WERI-Rb-1 (cell line): ENCODE results near the gene MRNIP.

Source experiments
- DNase-seq: peaks from one replicate; pipeline ENCODE4 v3.0.0-alpha.2; 2020
- H3K27ac ChIP-seq: fragments of 250-450 bp; sonication (Bioruptor Pico); 2 replicates; pipeline ENCODE4 v1.5.1; 2020; ENCODE audit warnings: mild to moderate bottlenecking, moderate library complexity
- H3K27me3 ChIP-seq: fragments of 250-450 bp; sonication (Bioruptor Pico); 2 replicates; pipeline ENCODE4 v1.5.1; 2021; ENCODE audit warnings: mild to moderate bottlenecking, low read depth, moderate library complexity; ENCODE audit not compliant: insufficient read depth, severe bottlenecking
- H3K36me3 ChIP-seq: fragments of 250-450 bp; sonication (Bioruptor Pico); 2 replicates; pipeline ENCODE4 v1.5.1; 2020; ENCODE audit warnings: mild to moderate bottlenecking, moderate library complexity
- H3K4me3 ChIP-seq: 2 replicates; pipeline ENCODE4 v1.5.1; 2011; ENCODE audit warnings: low read depth, mild to moderate bottlenecking, control low read depth, low read length
- H3K9me3 ChIP-seq: fragments of 250-450 bp; sonication (Bioruptor Pico); 2 replicates; pipeline ENCODE4 v1.5.1; 2021; ENCODE audit warnings: mild to moderate bottlenecking, moderate library complexity; ENCODE audit not compliant: severe bottlenecking
- TF ChIP-seq, protein P1 (sequence below): IDR thresholded peaks from 2 replicates; pipeline ENCODE4 v1.5.1; 2011; ENCODE audit warnings: low read depth, mild to moderate bottlenecking, control low read depth, inconsistent platforms, low read length

The MRNIP gene, protein sequence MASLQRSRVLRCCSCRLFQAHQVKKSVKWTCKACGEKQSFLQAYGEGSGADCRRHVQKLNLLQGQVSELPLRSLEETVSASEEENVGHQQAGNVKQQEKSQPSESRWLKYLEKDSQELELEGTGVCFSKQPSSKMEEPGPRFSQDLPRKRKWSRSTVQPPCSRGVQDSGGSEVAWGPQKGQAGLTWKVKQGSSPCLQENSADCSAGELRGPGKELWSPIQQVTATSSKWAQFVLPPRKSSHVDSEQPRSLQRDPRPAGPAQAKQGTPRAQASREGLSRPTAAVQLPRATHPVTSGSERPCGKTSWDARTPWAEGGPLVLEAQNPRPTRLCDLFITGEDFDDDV

DNA sequence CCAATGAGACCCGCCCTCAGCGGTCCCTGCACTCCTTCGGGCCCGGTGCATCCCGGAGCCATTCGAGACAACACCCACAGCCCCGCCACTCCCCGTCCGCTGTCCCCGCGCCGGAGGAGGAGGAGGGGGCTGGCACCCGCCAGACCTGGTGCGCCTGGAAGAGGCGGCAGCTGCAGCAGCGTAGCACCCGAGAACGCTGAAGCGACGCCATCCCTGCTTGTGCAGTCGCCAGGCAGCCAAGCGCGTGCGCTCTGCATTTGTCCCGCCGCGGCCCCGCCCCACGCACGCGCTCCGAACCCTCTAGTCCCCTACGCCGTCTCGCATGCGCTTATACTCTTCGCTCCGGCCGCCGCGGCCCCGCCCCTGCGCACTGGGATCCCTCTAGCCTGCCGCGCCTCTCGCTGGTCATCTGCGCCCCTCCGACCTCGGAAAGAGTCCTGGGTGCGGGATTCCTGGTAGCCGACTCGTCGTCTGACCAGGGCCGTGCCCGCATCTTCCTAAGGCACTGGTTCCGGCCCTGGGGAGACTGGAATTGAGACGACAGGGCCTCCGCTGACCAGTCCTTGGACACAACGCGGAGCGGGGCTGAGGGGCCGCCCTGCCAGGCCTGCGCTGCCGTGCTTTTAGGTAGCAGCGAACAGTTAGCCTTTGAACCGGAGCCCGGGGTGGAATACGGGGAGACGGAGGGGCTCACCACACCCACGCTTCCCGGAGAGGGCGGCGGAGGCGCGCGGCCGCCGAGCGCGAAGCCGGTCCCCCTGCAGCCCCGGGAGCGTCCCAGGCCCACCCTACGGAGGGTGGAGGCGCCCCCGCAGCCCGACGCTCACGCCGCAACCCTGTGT is at the start of gene MRNIP:
Gene MRNIP (minus strand): TSS at position 232 of the 842 bp plus-strand sequence. CDS start 21 bp downstream, at position 211.
- Histone ChIP-seq H3K36me3 (no peaks in the 10 kb centered on the region), H3K9me3 (no peaks in the 10 kb centered on the region), H3K27ac (peak within 1 kb of the TSS; percentile 77), H3K27me3 (no peaks in the 10 kb centered on the region), H3K4me3 (peak within 1 kb of the TSS; percentile 77)
- DNase-seq = peak; percentile 92
- TF ChIP-seq, protein P1, sequence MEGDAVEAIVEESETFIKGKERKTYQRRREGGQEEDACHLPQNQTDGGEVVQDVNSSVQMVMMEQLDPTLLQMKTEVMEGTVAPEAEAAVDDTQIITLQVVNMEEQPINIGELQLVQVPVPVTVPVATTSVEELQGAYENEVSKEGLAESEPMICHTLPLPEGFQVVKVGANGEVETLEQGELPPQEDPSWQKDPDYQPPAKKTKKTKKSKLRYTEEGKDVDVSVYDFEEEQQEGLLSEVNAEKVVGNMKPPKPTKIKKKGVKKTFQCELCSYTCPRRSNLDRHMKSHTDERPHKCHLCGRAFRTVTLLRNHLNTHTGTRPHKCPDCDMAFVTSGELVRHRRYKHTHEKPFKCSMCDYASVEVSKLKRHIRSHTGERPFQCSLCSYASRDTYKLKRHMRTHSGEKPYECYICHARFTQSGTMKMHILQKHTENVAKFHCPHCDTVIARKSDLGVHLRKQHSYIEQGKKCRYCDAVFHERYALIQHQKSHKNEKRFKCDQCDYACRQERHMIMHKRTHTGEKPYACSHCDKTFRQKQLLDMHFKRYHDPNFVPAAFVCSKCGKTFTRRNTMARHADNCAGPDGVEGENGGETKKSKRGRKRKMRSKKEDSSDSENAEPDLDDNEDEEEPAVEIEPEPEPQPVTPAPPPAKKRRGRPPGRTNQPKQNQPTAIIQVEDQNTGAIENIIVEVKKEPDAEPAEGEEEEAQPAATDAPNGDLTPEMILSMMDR = no peak

DNA sequence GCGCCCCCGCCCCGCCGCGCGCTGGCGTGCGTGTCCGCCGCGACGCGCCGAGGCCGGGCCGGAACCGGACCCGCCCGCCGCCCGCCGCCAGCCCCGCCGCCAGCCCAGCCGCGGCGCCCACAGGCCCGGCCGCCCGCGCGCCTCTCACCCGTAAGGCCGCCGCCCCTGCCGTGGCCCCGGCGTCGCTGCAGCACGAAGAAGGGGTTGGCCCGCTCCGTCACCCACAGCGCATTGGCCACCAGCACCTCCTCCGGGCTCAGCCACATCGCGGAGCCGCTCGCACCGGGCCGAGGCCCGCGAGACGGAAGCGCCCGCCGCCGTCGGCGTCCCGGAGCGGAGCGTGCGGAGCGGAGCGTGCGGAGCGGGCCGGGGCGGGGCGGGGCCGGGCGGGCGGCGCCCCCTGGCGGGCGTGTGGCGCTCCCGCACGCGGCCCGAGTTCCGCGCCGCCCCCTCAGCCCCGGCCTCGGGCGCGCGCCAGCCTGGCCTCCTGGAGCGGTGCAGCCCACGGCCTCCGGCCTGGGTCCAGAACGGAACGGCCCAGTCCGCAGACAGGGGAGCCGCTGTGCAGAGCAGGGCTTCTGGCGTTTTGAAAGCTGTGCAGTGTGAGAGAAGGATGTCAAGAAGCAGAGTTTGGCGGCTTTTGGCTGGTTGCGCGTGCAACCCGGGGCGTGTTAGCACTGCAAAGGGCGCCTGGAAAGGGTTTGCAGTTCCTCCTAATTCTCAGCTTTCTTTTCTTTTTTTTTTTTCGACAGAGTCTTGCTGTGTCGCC is 49.1 kb upstream of the MRNIP start, which contains the start of gene TBC1D9B:
Gene TBC1D9B (minus strand): TSS at position 342 of the 769 bp plus-strand sequence. CDS start 76 bp downstream, at position 266.
- H3K9me3 ChIP-seq = no peaks in the 10 kb centered on the region
- TF ChIP-seq, protein P1 = 0 out of 2 replicates have a peak, but pooled peaks have one; percentile 16
- no peaks in the 10 kb centered on the region for H3K36me3 ChIP-seq
- no peaks in the 10 kb centered on the region for H3K27me3 ChIP-seq
- H3K27ac ChIP-seq = no peak within 1 kb of the TSS
- peak within 1 kb of the TSS; percentile 58 for H3K4me3 ChIP-seq
- DNase-seq = peak; percentile 20

DNA sequence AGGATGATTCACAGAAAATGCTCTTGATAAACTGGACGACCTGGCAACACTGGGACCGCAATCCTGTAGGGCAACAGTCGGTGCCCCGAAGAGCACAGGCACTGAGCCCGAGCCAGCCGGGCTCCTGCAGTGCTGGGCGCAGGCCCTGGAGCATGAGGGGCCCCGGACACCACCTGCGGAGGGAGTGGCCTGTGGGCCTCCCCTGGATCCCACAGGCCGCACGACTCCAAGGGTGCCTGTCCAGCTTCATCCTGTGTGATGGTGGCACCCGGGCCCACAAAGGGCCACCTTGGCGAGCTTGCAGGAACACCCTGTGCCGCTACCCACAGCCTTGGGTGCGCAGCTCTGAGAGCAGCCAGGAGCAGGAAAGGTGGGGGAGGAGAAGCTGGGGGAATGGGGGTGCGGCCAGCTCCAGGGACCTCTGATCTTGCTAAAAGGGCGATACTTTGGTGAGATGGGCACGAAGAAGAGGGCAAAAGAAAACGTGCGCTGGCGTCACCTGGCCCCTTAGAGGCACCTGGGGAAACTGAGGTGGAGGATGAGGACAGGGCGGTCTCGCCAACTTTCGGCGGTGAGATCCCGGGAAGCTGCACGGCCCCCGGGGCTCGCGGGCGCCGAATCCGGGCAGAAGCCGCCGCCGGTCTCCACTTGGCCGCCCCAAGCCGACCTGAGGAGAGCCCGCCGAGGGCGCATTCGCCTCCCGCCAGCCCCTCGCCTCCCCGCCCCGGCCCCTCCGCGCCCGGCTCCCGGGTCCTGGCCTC is 48.4 kb upstream of the MRNIP start:
- Histone ChIP-seq H3K27me3 (no peaks in the 10 kb centered on the region), H3K27ac (no peak overlapping the region), H3K36me3 (no peaks in the 10 kb centered on the region), H3K9me3 (no peaks in the 10 kb centered on the region), H3K4me3 (peak overlapping the region; percentile 58)
- DNase-seq = no peak
- TF ChIP-seq, protein P1 = no peak

DNA sequence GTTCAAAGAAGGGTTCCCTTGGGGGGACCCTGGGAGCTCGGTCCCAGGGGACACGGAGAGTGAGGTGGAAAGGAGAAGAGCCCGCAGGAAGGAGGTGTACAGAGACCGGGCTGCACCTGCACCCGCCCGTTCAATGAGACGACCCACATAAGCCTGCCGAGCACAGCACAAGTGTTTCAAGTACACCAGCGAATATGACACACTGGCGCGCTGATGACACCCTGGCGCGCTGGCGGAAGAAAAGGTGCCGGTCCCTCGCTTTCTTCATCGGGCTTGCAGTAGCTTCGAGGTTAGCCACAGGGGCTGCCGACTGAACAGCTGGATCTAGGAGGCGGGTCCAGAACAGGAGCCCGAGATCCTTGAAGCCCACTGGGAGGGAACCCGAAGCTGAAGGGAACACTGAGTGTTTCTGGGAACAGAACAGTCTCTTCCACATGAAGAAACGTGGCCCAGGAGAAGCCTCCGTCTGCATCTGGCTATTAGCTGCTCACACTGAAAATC is 47.7 kb upstream of the MRNIP start:
- H3K36me3 ChIP-seq = no peaks in the 10 kb centered on the region
- H3K4me3 ChIP-seq = no peak overlapping the region
- no peak for DNase-seq
- no peaks in the 10 kb centered on the region for H3K9me3 ChIP-seq
- H3K27ac ChIP-seq = no peak overlapping the region
- TF ChIP-seq, protein P1 = no peak
- H3K27me3 ChIP-seq = no peaks in the 10 kb centered on the region

DNA sequence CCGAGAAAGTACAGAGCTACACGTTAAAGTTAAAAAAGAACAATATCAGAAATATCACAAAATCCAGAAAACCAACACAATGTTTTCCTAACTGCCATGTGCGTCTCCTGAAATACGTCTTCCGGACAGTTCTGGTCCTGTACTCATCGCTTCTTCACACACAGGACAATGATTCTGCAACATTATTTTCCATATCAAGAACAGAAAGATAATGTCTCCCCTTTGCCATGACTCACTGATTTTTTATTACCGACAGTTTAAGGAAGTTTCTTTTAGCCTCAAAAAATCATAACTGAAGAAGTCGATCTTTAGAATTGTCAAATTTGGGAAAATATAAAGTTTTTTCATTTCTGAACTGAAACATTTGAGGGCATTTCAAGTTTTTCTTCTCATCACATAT is 46.5 kb upstream of the MRNIP start:
- H3K4me3 ChIP-seq = no peak overlapping the region
- no peaks in the 10 kb centered on the region for H3K9me3 ChIP-seq
- DNase-seq = no peak
- TF ChIP-seq, protein P1 = no peak
- no peaks in the 10 kb centered on the region for H3K27me3 ChIP-seq
- H3K27ac ChIP-seq = no peak overlapping the region
- H3K36me3 ChIP-seq = no peaks in the 10 kb centered on the region
